ENCODE measurements around the gene RAP1GAP. TPM values are rescaled to one million over a fixed set of nuclear protein-coding genes. Genes with fewer than 3 reads are reported as not detected.
"Not testable (repeated sequence)": the region's sequence is repeated elsewhere in the genome, so short reads cannot be mapped to it uniquely, and the experiment has no call there.

Gene RAP1GAP
- total RNA-seq, 1 donor from 2014 or later: 0.42 TPM

DNA sequence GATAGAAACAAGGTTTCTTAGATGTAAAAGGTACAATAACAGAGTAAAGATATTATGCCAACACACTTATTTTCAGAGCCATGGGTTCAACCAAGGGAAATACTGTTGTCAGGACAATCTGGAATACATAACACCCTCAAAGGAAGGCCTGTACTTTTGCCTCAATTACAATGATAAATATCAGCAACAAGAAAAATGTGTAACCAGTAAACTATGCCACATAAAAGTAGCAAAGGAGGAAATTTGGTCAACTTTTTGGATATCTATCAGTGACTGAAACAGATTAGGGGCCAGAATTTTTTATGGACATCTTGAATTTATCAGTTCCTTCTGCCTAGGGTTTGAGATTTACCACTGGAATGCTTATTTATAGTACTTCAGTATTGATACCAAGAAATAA, 24.6 kb upstream of the RAP1GAP start:
- peaks cover 4% of the 10 kb centered on the region for H3K4me1 Mint-ChIP-seq
- H3K27me3 Mint-ChIP-seq: no peaks in the 10 kb centered on the region
- no peaks in the 10 kb centered on the region for H3K9me3 Mint-ChIP-seq
- H3K4me3 Mint-ChIP-seq: no peak overlapping the region
- no peak for DNase-seq
- intact Hi-C loops (cut with micrococcal nuclease): no loop called here
- H3K27ac Mint-ChIP-seq: no peak overlapping the region
- H3K36me3 Mint-ChIP-seq (ENCODE audit: low read depth): peaks cover 60% of the 10 kb centered on the region

DNA sequence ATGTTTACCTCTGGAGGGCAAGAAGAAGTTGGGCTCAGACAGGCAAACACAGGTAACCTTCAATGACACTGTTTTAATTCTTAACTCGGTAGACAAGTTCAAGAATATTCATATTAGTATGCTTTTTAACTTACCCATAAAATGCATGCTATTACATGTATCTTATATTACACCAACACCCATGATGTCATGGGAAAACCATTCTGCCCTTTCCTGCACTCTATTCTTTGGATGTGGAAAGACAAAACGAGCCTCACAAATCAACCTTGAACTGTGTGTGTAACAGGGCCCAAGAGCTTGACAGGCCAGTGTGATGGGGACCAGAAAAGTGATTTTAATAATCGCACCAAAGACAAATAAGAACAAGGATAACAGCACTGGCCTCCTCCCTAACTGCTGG, 22.6 kb upstream of the RAP1GAP start:
- H3K4me3 Mint-ChIP-seq: no peak overlapping the region
- peaks cover 2% of the 10 kb centered on the region for H3K4me1 Mint-ChIP-seq
- no peaks in the 10 kb centered on the region for H3K27me3 Mint-ChIP-seq
- H3K36me3 Mint-ChIP-seq (ENCODE audit: low read depth): peaks cover 64% of the 10 kb centered on the region
- H3K9me3 Mint-ChIP-seq: no peaks in the 10 kb centered on the region
- intact Hi-C loops (cut with micrococcal nuclease): no loop called here
- DNase-seq: no peak
- H3K27ac Mint-ChIP-seq: no peak overlapping the region

DNA sequence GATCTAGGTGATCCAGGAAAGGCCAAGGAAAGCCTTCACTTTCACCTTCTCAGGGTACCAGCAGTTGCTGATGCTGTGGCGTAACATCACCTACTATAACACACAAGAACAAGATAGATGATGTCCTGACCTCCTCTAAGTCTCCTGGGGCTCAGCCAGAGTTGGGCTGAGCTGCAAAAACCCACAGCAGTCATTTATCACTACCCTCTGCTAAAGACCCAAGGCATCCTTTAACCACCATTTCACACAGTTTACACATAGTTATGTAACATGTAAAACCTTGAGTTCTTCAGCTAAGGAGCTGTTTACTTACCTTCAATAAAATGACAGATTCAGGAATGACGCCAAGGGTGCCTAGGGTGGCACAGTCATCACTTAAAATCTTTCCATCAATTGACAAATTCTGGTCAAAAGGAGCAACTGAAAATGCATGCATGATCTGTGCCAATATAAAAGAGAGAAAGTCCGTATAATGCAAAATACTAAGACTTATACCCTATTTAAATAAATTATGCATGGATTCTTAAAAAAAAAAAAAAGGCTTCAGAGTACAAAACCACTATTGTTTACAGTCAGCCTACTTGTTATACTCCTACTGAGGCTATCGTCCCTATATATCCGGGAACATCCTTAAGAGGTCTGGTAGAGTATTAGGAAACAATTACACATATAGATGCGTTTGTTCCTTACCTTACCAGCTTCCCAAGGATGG, 20.7 kb upstream of the RAP1GAP start:
- Mint-ChIP-seq H3K4me3 (no peak overlapping the region), H3K36me3 (ENCODE audit: low read depth) (peaks cover 77% of the 10 kb centered on the region), H3K27me3 (no peaks in the 10 kb centered on the region), H3K9me3 (no peaks in the 10 kb centered on the region), H3K4me1 (peaks cover 2% of the 10 kb centered on the region), H3K27ac (no peak overlapping the region)
- no peak for DNase-seq
- intact Hi-C loops (cut with micrococcal nuclease): no loop called here

DNA sequence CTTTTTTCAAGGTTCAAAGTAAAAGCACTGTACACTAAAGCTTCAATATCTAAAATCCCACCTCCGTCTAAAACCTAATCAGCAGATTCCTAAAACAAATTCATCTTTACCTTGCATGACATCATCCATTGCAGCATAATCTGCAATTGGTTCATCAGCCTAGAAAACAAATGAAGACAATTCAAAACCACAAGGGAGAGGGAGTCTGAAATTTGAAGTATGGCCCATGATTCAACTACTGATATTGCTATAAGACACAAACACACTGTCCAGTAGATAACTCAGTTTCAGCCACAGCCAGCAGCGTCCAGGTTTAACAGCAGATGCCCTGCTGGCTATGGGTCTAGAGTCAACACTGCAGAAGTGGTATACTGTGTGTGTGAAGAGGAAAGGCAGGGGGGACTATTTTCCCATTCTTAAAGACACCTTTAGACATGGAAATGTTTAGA, 17.9 kb upstream of the RAP1GAP start:
- Mint-ChIP-seq H3K4me1 (peaks cover 2% of the 10 kb centered on the region), H3K9me3 (no peaks in the 10 kb centered on the region), H3K4me3 (no peak overlapping the region), H3K36me3 (ENCODE audit: low read depth) (peaks cover 66% of the 10 kb centered on the region), H3K27me3 (no peaks in the 10 kb centered on the region), H3K27ac (no peak overlapping the region)
- intact Hi-C loops (cut with micrococcal nuclease): no loop called here
- no peak for DNase-seq

DNA sequence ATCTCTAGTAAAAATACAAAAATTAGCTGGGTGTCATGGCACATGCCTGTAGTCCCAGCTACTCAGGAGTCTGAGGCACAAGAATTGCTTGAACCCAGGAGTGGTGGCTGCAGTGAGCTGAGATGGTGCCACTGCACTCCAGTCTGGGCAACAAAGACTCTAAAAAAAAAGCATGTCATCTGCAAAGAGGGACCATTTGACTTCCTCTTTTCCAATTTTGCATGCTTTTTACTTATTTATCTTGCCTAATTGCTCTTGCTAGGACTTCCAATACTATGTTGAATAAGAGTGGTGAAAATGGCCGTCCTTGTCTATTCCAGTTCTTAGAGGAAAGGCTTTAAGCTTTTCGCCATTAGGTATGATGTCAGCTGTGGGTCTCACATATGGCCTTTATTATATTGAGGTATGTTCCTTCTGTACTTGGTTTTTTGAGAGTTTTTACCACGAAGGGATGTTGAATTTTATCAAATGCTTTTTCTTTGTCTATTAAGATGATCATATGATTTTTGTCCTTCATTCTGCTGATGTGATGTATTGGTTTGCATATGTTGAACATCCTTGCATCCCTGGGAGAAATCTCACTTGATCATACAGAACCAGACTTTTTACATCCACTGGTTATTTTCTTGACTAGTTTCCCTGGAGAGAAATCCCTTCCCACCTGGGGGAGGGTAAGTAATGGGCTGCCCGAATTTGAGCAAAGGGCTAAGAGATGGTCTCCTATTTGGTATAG, 17.0 kb upstream of the RAP1GAP start:
- Mint-ChIP-seq H3K4me1 (peaks cover 2% of the 10 kb centered on the region), H3K27ac (no peak overlapping the region), H3K4me3 (no peak overlapping the region), H3K9me3 (no peaks in the 10 kb centered on the region), H3K36me3 (ENCODE audit: low read depth) (peaks cover 60% of the 10 kb centered on the region), H3K27me3 (no peaks in the 10 kb centered on the region)
- intact Hi-C loops (cut with micrococcal nuclease): no loop called here
- no peak for DNase-seq

DNA sequence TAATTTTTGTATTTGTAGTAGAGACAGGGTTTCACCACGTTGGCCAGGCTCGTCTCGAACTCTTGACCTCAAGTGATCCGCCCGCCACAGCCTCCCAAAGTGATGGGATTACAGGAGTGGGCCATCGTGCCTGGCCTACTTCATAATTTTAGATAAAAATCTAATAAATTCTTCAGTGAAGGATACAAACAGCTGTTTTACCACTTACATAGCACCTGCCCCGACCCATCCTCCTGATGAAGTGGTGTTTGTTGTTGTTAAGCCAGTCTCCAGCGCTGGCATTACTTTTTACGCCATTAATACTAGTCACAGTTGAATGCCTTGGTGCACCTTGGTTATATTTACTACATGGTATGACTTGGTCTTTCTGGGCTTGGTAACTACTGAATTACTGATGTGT, 12.3 kb upstream of the RAP1GAP start:
- no peak overlapping the region for H3K4me3 Mint-ChIP-seq
- no peak overlapping the region for H3K27ac Mint-ChIP-seq
- no peaks in the 10 kb centered on the region for H3K4me1 Mint-ChIP-seq
- H3K27me3 Mint-ChIP-seq: no peaks in the 10 kb centered on the region
- intact Hi-C loops (cut with micrococcal nuclease): no loop called here
- H3K9me3 Mint-ChIP-seq: no peaks in the 10 kb centered on the region
- no peak for DNase-seq
- H3K36me3 Mint-ChIP-seq (ENCODE audit: low read depth): peaks cover 47% of the 10 kb centered on the region

DNA sequence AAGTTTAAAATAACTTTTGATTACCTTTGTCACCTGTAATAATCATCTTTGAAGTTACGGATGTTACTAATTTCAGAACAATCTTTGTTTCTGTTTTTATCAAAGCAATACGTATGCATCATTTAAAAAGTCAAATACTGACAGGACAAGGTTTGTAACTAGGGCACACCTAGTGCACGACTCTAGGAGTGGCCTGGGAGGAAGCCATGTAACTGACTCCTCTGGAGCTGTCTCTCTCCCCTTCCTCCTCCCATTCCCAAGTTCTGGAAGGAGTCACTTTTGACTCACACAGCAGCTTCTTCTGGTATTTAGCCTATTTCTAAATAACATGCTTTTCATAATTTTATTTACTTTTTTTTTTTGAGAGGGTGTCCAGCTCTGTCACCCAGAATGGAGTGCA, 11.8 kb upstream of the RAP1GAP start:
- Mint-ChIP-seq H3K36me3 (ENCODE audit: low read depth) (peaks cover 42% of the 10 kb centered on the region), H3K4me3 (no peak overlapping the region), H3K4me1 (no peaks in the 10 kb centered on the region), H3K27me3 (no peaks in the 10 kb centered on the region), H3K9me3 (no peaks in the 10 kb centered on the region), H3K27ac (no peak overlapping the region)
- DNase-seq: no peak
- intact Hi-C loops (cut with micrococcal nuclease): no loop called here

DNA sequence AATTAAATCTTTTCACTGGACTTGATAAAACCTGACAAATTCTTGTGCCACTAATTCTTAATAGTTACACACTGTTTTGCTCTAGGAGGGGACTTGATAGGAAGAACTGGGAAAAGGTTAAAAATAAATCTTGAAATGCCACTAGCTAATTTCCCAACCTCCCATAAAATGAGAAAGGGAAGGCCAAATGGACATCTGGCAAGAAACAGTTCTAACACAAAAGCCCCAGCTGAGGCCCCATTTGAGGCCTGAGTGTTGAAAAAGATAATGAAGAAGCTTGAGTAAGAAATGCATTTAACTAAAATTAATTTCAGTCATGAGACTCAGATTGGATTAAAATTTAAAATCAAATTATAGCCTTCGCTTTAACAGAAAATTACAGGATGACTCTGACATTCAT, 11.2 kb upstream of the RAP1GAP start:
- Mint-ChIP-seq H3K27me3 (no peaks in the 10 kb centered on the region), H3K36me3 (ENCODE audit: low read depth) (peaks cover 36% of the 10 kb centered on the region), H3K4me3 (no peak overlapping the region), H3K4me1 (no peaks in the 10 kb centered on the region), H3K27ac (no peak overlapping the region), H3K9me3 (no peaks in the 10 kb centered on the region)
- intact Hi-C loops (cut with micrococcal nuclease): no loop called here
- DNase-seq: no peak

DNA sequence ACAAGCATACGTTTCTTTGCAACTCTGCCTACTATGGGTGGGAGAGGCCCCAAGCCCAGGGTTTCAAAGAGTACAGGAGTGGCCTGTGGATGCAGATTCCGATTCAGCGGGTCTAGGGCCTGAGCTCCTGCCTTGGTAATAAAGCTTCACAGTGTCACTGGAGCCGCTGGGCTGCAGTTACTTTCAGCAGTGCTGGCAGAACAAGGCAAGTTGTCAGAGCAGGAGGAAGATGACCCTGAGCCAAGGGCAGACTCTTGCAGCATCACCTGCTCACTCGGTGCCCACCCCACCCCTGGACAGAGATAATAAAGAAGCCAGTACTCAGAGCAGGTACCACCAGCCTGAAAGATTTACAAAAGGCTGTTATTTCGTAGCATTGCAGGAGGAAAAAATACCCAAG, 8.0 kb upstream of the RAP1GAP start:
- no peak overlapping the region for H3K27ac Mint-ChIP-seq
- intact Hi-C loops (cut with micrococcal nuclease): no loop called here

DNA sequence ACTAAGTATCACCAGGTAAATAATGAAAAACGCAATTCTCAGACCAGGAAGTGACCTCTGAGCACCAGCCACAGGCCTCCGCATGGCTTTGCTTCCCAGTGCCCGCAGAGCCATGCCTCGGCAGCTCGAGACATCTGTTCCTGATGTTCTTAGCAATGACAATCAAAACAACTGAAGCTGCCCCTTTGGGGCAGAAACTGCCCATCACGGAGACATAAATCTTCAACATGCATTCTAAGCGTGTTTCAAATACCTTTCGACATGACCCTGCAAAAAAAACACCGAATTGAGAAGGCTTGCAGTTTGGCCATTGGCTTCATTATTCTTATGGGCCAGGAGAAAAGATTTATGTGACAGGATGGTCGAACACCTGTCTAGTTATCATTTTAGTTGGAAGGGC, 5.8 kb upstream of the RAP1GAP start:
- Mint-ChIP-seq H3K4me1 (peaks cover 4% of the 10 kb centered on the region), H3K4me3 (no peak overlapping the region), H3K9me3 (no peaks in the 10 kb centered on the region), H3K27ac (no peak overlapping the region), H3K27me3 (peaks cover 10% of the 10 kb centered on the region), H3K36me3 (ENCODE audit: low read depth) (peaks cover 13% of the 10 kb centered on the region)
- DNase-seq: no peak
- intact Hi-C loops (cut with micrococcal nuclease): no loop called here

More for the DNA sequence above, 8.0 kb upstream of the RAP1GAP start:
- H3K36me3 Mint-ChIP-seq (ENCODE audit: low read depth): peaks cover 19% of the 10 kb centered on the region
- H3K4me3 Mint-ChIP-seq: no peak overlapping the region
- no peaks in the 10 kb centered on the region for H3K27me3 Mint-ChIP-seq
- DNase-seq: no peak
- peaks cover 2% of the 10 kb centered on the region for H3K4me1 Mint-ChIP-seq
- H3K9me3 Mint-ChIP-seq: no peaks in the 10 kb centered on the region

DNA sequence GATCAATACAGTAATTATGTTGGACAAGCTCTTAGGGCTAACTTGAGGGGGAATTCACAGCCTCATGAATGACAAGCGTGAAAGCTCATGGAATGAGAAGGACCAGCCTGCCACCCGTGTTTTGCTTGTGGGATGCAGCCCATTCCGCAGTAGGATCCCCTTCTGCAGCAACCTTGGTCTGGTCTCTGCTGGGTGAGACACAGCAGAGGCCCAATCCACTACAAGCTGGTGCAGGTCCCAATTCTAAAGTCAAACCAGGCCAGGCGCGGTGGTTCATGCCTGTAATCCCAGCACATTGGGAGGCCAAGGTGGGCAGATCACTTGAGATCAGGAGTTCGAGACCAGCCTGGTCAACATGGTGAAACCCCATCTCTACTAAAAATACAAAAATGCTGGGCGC, 4.7 kb upstream of the RAP1GAP start:
- DNase-seq; H3K4me1 Mint-ChIP-seq; intact Hi-C loops (cut with micrococcal nuclease); H3K27ac Mint-ChIP-seq; H3K9me3 Mint-ChIP-seq; H3K36me3 Mint-ChIP-seq (ENCODE audit: low read depth); H3K4me3 Mint-ChIP-seq: not testable (repeated sequence)
- peaks cover 12% of the 10 kb centered on the region for H3K27me3 Mint-ChIP-seq

DNA sequence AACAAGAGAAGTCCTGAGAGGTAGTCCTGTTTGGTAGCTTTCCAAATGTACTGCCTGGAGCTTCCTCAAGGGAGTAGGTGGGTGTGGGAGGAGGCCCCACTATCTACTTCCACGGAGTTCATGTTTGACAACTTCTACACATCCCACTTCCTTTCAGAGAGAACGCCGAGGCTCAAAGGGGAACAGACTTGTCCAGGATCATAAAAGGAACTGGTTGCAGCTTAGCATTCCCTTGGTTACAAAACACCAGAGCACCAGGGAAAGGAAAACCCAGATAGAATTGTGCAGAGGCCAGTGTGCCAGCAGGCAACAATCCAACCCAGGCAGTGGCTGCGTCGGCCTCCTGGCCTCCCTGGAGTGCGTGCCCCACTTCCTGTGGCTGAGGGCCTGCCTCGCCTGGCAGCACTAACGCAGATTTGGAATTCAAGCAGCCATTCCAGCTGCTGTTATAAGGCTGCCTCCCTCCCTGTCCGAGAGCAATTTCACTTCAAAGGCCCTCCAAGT, 4.2 kb upstream of the RAP1GAP start:
- no peak overlapping the region for H3K27ac Mint-ChIP-seq
- H3K4me3 Mint-ChIP-seq: no peak overlapping the region
- H3K4me1 Mint-ChIP-seq: peaks cover 6% of the 10 kb centered on the region
- intact Hi-C loops (cut with micrococcal nuclease): no loop called here
- H3K36me3 Mint-ChIP-seq (ENCODE audit: low read depth): peaks cover 2% of the 10 kb centered on the region
- no peak for DNase-seq
- no peaks in the 10 kb centered on the region for H3K9me3 Mint-ChIP-seq
- H3K27me3 Mint-ChIP-seq: peaks cover 14% of the 10 kb centered on the region

DNA sequence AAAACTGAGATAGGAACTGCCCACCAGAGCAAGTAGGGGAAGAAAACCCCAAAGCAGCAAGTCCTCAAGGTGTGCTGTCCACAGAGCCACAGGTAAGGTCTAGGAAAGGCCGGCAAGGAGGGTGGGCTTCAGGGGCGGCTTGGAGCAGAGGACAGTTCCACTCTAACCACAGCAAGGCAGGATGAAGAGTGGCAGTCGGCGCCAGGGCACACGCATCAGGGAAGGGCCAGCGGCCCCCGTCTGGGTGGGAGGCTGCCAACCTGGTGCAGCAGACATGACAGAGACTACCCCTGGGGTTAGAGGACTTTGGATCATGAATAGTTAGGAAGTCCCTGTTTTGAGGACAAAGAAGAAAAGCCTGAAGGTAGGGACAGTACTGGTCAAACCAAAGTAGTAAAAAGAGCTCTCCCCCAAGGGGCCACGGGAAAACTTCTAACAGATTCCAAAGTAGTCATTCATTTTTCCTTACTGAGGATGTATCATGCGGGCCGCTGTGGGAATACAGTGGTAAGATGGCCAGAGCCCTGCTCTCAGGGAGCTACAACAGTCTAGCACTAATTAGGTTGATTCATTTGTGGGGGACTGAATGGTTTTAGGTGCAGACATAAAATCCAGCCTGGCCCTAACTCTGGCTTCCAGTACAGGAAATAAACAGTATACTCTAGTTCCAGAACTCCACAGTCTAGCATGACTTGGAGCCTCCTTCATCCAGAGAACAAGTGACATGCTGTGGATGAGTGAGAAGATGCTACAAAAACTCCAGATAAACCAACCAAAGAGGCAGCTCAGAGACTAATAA, 3.5 kb upstream of the RAP1GAP start:
- H3K9me3 Mint-ChIP-seq: no peaks in the 10 kb centered on the region
- intact Hi-C loops (cut with micrococcal nuclease): no loop called here
- peaks cover 2% of the 10 kb centered on the region for H3K36me3 Mint-ChIP-seq (ENCODE audit: low read depth)
- DNase-seq: no peak
- H3K4me3 Mint-ChIP-seq: no peak overlapping the region
- H3K4me1 Mint-ChIP-seq: peaks cover 6% of the 10 kb centered on the region
- H3K27me3 Mint-ChIP-seq: peaks cover 21% of the 10 kb centered on the region
- H3K27ac Mint-ChIP-seq: no peak overlapping the region

DNA sequence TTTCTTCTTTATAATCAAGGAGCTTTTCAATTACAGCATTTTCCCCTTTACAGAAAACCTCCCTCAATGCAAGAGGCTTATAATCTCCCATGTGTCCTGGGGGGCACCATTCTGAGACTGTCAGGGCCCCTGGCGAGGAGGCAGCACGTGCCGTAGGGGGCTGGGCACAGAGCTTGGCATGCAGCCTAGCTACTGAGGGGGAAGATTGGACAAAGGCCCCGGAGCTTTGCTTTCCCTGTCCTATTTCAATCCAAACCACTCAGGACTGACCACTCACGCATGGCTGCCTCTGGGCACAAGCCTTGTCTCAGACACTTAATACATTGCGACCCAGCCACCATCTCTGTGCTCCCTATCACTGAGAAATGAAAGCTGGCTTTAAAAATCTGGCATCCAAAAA, 2.8 kb upstream of the RAP1GAP start:
- Mint-ChIP-seq H3K9me3 (no peaks in the 10 kb centered on the region), H3K36me3 (ENCODE audit: low read depth) (peaks cover 2% of the 10 kb centered on the region), H3K4me1 (peaks cover 6% of the 10 kb centered on the region), H3K4me3 (no peak overlapping the region), H3K27ac (no peak overlapping the region), H3K27me3 (peaks cover 25% of the 10 kb centered on the region)
- DNase-seq: no peak
- intact Hi-C loops (cut with micrococcal nuclease): no loop called here
